ENCODE results near the gene RTN1. TPM values are rescaled to one million over a fixed set of nuclear protein-coding genes. Genes with fewer than 3 reads are reported as not detected.

The RTN1 gene
- total RNA-seq, 1 experiment from 2014 or later: 6.5 TPM

- no peak for DNase-seq (ENCODE audit: low spot score)
Measured at GRCh38 chr14:59565087-59565486, 305.5 kb downstream of the RTN1 start.

- no peak for DNase-seq (ENCODE audit: low spot score)
Measured at GRCh38 chr14:59564366-59564765, 306.2 kb downstream of the RTN1 start.

GRCh38 chr14:59547310-59547709, 323.3 kb downstream of the RTN1 start:
- DNase-seq (ENCODE audit: low spot score): no peak

Other genes with a start within 250 kb of the RTN1 start
- gene LRRC9, start 49.4 kb upstream of the RTN1 start, total RNA-seq (2014; rRNA removed; shearing (Covaris generic)): not detected in 2 replicates
- 48.6 and 65.4 TPM in 2 replicates for gene PCNX4, start 221.1 kb upstream of the RTN1 start, total RNA-seq (2014; rRNA removed; shearing (Covaris generic))

Measured in H4 (cell line).